GM12878 (cell line): ENCODE data around the gene SORCS2. TPM values are rescaled to one million over a fixed set of nuclear protein-coding genes. Genes with fewer than 3 reads are reported as not detected.

Source experiments
- CBFB ChIP-seq: IDR thresholded peaks from 2 replicates; pipeline ENCODE4 v1.6.1; 2016; ENCODE audit warnings: antibody characterized with exemption, low read depth
- E2F8 ChIP-seq: fragments of 450-650 bp; IDR thresholded peaks from 2 replicates; pipeline ENCODE4 v1.6.1; 2018; ENCODE audit warnings: mild to moderate bottlenecking, low read depth, moderate library complexity; ENCODE audit not compliant: partially characterized antibody
- HSF1 ChIP-seq: fragments of 150-350 bp; IDR thresholded peaks from 2 replicates; pipeline ENCODE4 v1.6.1; 2014; ENCODE audit warnings: mild to moderate bottlenecking, low read depth, low read length
- IKZF2 ChIP-seq, 2 experiments: fragments of 450-650 bp; IDR thresholded peaks; 2 replicates each; pipeline ENCODE4 v1.6.1; 2017; ENCODE audit warnings: mild to moderate bottlenecking in 2 of 2, moderate library complexity in 2 of 2
- LARP7 ChIP-seq: fragments of 450-650 bp; IDR thresholded peaks from 2 replicates; pipeline ENCODE4 v1.6.1; 2017; ENCODE audit warnings: mild to moderate bottlenecking
- RB1 ChIP-seq: fragments of 450-650 bp; formaldehyde crosslinking; IDR thresholded peaks from 2 replicates; pipeline ENCODE4 v1.6.1; 2017; ENCODE audit warnings: mild to moderate bottlenecking, borderline replicate concordance
- RBBP5 ChIP-seq: fragments of 200-600 bp; sonication (generic); conservative IDR thresholded peaks from 2 replicates; pipeline ENCODE4 v1.6.1; 2016
- RFX5 ChIP-seq: IDR thresholded peaks from 2 replicates; pipeline ENCODE4 v1.6.1; 2011; ENCODE audit warnings: low read depth, low read length, improper control_type of control experiment
- SRF ChIP-seq, 2 experiments: IDR thresholded peaks; 2 replicates each; pipeline ENCODE4 v1.6.1; 2011; ENCODE audit warnings: low read depth in 2 of 2, low read length in 2 of 2, mild to moderate bottlenecking in 1 of 2, moderate library complexity in 1 of 2
- STAT3 ChIP-seq: IDR thresholded peaks from 2 replicates; pipeline ENCODE4 v1.6.1; 2011; ENCODE audit warnings: low read depth, low read length, improper control_type of control experiment
- TCF7 ChIP-seq: IDR thresholded peaks from 2 replicates; pipeline ENCODE4 v1.6.1; 2014; ENCODE audit warnings: antibody characterized with exemption, borderline replicate concordance
- YBX1 ChIP-seq: fragments of 450-650 bp; IDR thresholded peaks from 2 replicates; pipeline ENCODE4 v1.6.1; 2016; ENCODE audit warnings: antibody characterized with exemption
- ZNF274 ChIP-seq: IDR thresholded peaks from one replicate; pipeline ENCODE4 v1.8.0; 2011; ENCODE audit not compliant: insufficient read length, insufficient read depth
- ZNF687 ChIP-seq: fragments of 450-650 bp; IDR thresholded peaks from 2 replicates; pipeline ENCODE4 v1.6.1; 2017; ENCODE audit warnings: mild to moderate bottlenecking, moderate library complexity
- polyA plus RNA-seq, 11 experiments: library from polyadenylated mRNA; depleted of rRNA in 4 of 11; unstranded in 6 of 11; stranded (reverse) in 5 of 11; fragments of >200 nt; fragmentation: Nextera tagmentation in 4 of 11; fragmentation: Illumina TruSeq in 1 of 11; extraction: Ambion mirVana in 4 of 11; extraction: Trizol in 1 of 11; gene quantifications; 1 replicate in 1 of 11; 2 replicates in 10 of 11; pipeline versions ENCODE4 v1.2.1 to v1.2.3, GENCODE V29; 2011 to 2016; ENCODE audit warnings: inconsistent platforms in 2 of 11, missing spikeins in 2 of 11, low read depth in 1 of 11
- total RNA-seq, 4 experiments: library from RNA; depleted of rRNA in 3 of 4; stranded (reverse); fragments of >200 nt in 3 of 4; fragmentation: Illumina TruSeq in 1 of 4; extraction: Trizol in 1 of 4; gene quantifications; 2 replicates each; pipeline versions ENCODE4 v1.2.1 to v1.2.3, GENCODE V29; 2013 to 2021
- TF ChIP-seq, protein P1 (sequence below): fragments of 450-650 bp; IDR thresholded peaks from 2 replicates; pipeline ENCODE4 v1.6.1; 2017; ENCODE audit warnings: mild to moderate bottlenecking, low read depth, inconsistent platforms; ENCODE audit not compliant: poor library complexity, severe bottlenecking

Gene SORCS2
- total and polyA plus RNA-seq, 10 of the 15 experiments (the other 5 are each of a cell fraction or from before 2014, with no cell fraction given) = 0.01 to 0.15 (median 0.05) TPM; not detected in 5

DNA sequence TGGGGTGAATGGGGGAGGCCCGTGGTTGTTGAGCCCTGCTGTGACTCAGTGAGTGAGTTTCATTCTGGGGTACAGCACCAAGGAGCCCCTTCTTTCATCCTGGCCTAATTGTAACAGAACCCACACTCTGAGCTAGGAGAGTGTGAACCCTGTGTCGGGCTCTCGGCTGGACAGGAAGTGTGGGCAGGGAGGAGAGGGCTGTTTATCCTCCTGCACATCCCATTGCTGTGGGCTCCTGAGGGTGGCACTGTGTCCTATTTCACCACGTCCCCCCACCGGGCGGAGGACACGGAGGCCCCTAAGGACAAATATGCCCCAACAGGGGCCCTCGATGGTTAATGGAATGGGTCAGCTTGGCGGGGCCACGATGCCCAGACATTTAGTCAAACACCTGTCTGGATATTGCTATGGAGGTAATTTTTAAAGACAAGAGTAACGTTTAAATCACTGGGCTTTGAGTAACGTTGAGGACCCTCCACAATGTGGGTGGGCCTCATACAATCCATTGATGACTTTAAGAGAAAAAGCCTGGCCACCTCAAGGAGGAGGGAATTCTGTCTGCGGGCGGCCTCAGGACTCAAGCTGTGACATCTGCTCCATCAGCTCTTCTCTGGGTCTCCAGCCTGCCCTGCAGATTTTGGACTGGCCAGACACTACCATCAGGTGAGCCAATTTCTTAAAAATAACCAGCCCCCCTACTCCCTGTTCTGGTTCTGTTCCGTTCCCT lies 46.1 kb upstream of the SORCS2 start (continued):
- TF ChIP-seq, protein P1, sequence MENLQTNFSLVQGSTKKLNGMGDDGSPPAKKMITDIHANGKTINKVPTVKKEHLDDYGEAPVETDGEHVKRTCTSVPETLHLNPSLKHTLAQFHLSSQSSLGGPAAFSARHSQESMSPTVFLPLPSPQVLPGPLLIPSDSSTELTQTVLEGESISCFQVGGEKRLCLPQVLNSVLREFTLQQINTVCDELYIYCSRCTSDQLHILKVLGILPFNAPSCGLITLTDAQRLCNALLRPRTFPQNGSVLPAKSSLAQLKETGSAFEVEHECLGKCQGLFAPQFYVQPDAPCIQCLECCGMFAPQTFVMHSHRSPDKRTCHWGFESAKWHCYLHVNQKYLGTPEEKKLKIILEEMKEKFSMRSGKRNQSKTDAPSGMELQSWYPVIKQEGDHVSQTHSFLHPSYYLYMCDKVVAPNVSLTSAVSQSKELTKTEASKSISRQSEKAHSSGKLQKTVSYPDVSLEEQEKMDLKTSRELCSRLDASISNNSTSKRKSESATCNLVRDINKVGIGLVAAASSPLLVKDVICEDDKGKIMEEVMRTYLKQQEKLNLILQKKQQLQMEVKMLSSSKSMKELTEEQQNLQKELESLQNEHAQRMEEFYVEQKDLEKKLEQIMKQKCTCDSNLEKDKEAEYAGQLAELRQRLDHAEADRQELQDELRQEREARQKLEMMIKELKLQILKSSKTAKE = no peak
- TF ChIP-seq E2F8 = no peak
- no peak for TF ChIP-seq RB1
- no peak for TF ChIP-seq TCF7
- no peak for TF ChIP-seq YBX1
- no peak for TF ChIP-seq RFX5
- no peak for TF ChIP-seq HSF1
- no peak for TF ChIP-seq RBBP5
- no peak for TF ChIP-seq SRF (IDR thresholded peaks at IDR 0.05; ENCODE audit: low read depth in 2 of 2, low read length in 2 of 2)
- no peak for TF ChIP-seq IKZF2 (IDR thresholded peaks at IDR 0.05)
- TF ChIP-seq ZNF274 = no peak
- TF ChIP-seq STAT3 = no peak
- no peak for TF ChIP-seq ZNF687
- no peak for TF ChIP-seq CBFB
- no peak for TF ChIP-seq LARP7
